GM10847 (cell line): ENCODE measurements around the gene HSPA4.

Experiments
- POLR2A ChIP-seq: IDR thresholded peaks from 2 replicates; pipeline ENCODE4 v1.6.1; 2011; ENCODE audit not compliant: insufficient read length; ENCODE audit errors: extremely low read depth

Gene HSPA4

GRCh38 chr5:133051542-133052316 is at the start of gene HSPA4:
Gene HSPA4 (plus strand): TSS chr5:133052013. CDS start chr5:133052251, 238 bp downstream.
- TF ChIP-seq POLR2A = peak; percentile 84

GRCh38 chr5:133006653-133007052 is 45.2 kb upstream of the HSPA4 start:
- no peak for TF ChIP-seq POLR2A

GRCh38 chr5:133015466-133015865 is 36.3 kb upstream of the HSPA4 start:
- TF ChIP-seq POLR2A = no peak

GRCh38 chr5:133017964-133018363 is 33.8 kb upstream of the HSPA4 start:
- TF ChIP-seq POLR2A = no peak

GRCh38 chr5:133025804-133026663 is 25.8 kb upstream of the HSPA4 start, which contains the start of gene ZCCHC10:
Gene ZCCHC10 (minus strand): TSS chr5:133026549. CDS start chr5:133026537, 12 bp downstream.
- TF ChIP-seq POLR2A = peak; percentile 77

GRCh38 chr5:133026664-133027153 is 25.1 kb upstream of the HSPA4 start:
- no peak for TF ChIP-seq POLR2A

- TF ChIP-seq POLR2A = no peak
These were observed 22.4 kb upstream of the HSPA4 start for GRCh38 chr5:133029416-133029815.

GRCh38 chr5:133030343-133031005 is 21.3 kb upstream of the HSPA4 start:
- TF ChIP-seq POLR2A = no peak

GRCh38 chr5:133032852-133033742 is 18.7 kb upstream of the HSPA4 start:
- no peak for TF ChIP-seq POLR2A

GRCh38 chr5:133034064-133034463 is 17.7 kb upstream of the HSPA4 start:
- no peak for TF ChIP-seq POLR2A

GRCh38 chr5:133035224-133035623 is 16.6 kb upstream of the HSPA4 start:
- TF ChIP-seq POLR2A = no peak

- no peak for TF ChIP-seq POLR2A
These were observed 10.5 kb upstream of the HSPA4 start for GRCh38 chr5:133041157-133041784.

- TF ChIP-seq POLR2A = no peak
These were observed 9.9 kb upstream of the HSPA4 start for GRCh38 chr5:133041910-133042309.

GRCh38 chr5:133047404-133047803 is 4.4 kb upstream of the HSPA4 start:
- TF ChIP-seq POLR2A = no peak
